PC-9 (cell line): Measurements from ENCODE around the gene PLEKHA7.

ENCODE experiments used
- CTCF ChIP-seq: fragments of 200-600 bp; sonication (generic); conservative IDR thresholded peaks from 2 replicates; pipeline ENCODE4 v1.6.1; 2017; ENCODE audit warnings: mixed run types, antibody characterized with exemption, mild to moderate bottlenecking, moderate library complexity
- EZH2 ChIP-seq: fragments of 200-600 bp; sonication (generic); IDR thresholded peaks from 2 replicates; pipeline ENCODE4 v1.8.0; 2017; ENCODE audit warnings: antibody characterized with exemption, low read depth

GRCh38 chr11:16928044-16928443, 86.2 kb downstream of the PLEKHA7 start:
- TF ChIP-seq CTCF (no peak), EZH2 (no peak)
